Neuronal stem cell (in vitro differentiated cells): Measurements from ENCODE around the gene SORL1.

Source experiments
- DNase-seq: peaks from one replicate; pipeline ENCODE4 v3.0.0-alpha.2; 2013; ENCODE audit warnings: low spot score
- H2AFZ ChIP-seq: one replicate; pipeline ENCODE4 v1.6.1; 2013; ENCODE audit warnings: mild to moderate bottlenecking, low read length, inconsistent platforms
- H2AK5ac ChIP-seq: 2 replicates; pipeline ENCODE4 v1.6.1; 2013; ENCODE audit warnings: low read depth, mild to moderate bottlenecking, inconsistent platforms, low read length, moderate library complexity, mixed read lengths
- H2BK120ac ChIP-seq: 2 replicates; pipeline ENCODE4 v1.6.1; 2013; ENCODE audit warnings: low read depth, mild to moderate bottlenecking, inconsistent platforms, low read length, moderate library complexity, mixed read lengths
- H2BK12ac ChIP-seq: one replicate; pipeline ENCODE4 v1.6.1; 2013; ENCODE audit warnings: low read length, inconsistent platforms
- H2BK15ac ChIP-seq: 2 replicates; pipeline ENCODE4 v1.6.1; 2013; ENCODE audit warnings: mild to moderate bottlenecking, low read length, inconsistent platforms, mixed read lengths
- H2BK5ac ChIP-seq: one replicate; pipeline ENCODE4 v1.6.1; 2013; ENCODE audit warnings: inconsistent platforms, mild to moderate bottlenecking, low read length, moderate library complexity
- H3K14ac ChIP-seq: one replicate; pipeline ENCODE4 v1.6.1; 2013; ENCODE audit warnings: low read length, inconsistent platforms
- H3K18ac ChIP-seq: 2 replicates; pipeline ENCODE4 v1.6.1; 2013; ENCODE audit warnings: low read length, inconsistent platforms
- H3K23ac ChIP-seq: 2 replicates; pipeline ENCODE4 v1.6.1; 2013; ENCODE audit warnings: low read depth, mild to moderate bottlenecking, mixed read lengths, low read length, inconsistent platforms; ENCODE audit not compliant: poor library complexity
- H3K27ac ChIP-seq: replicated peaks from 3 replicates; pipeline ENCODE4 v1.5.1; 2013; ENCODE audit warnings: low read length, inconsistent platforms
- H3K27me3 ChIP-seq, 3 experiments: 2 replicates each; pipeline ENCODE4 v1.6.1; 2013; ENCODE audit warnings: low read length in 3 of 3, mild to moderate bottlenecking in 2 of 3, inconsistent platforms in 1 of 3, low read depth in 1 of 3, mixed read lengths in 1 of 3, moderate library complexity in 1 of 3; ENCODE audit not compliant: control insufficient read depth in 3 of 3, insufficient read depth in 3 of 3
- H3K36me3 ChIP-seq, 2 donors: replicated peaks in 1 of 2; 2 replicates each; pipeline ENCODE4 v1.6.1; 2013; ENCODE audit warnings: low read length in 2 of 2; ENCODE audit not compliant: control insufficient read depth in 2 of 2, insufficient read depth in 2 of 2
- H3K4ac ChIP-seq: 2 replicates; pipeline ENCODE4 v1.6.1; 2013; ENCODE audit warnings: inconsistent platforms, mild to moderate bottlenecking, low read length, moderate library complexity
- H3K4me1 ChIP-seq, 2 donors: 1 replicate in 1 of 2; 2 replicates in 1 of 2; pipeline ENCODE4 v1.6.1; 2013; ENCODE audit warnings: low read length in 2 of 2, low read depth in 1 of 2; ENCODE audit not compliant: control insufficient read depth in 2 of 2, insufficient read depth in 1 of 2
- H3K4me2 ChIP-seq: one replicate; pipeline ENCODE4 v1.6.1; 2013; ENCODE audit warnings: mild to moderate bottlenecking, low read length, inconsistent platforms; ENCODE audit not compliant: insufficient read depth, poor library complexity, severe bottlenecking
- H3K4me3 ChIP-seq, 2 donors: 2 replicates each; pipeline ENCODE4 v1.5.1; 2013; ENCODE audit warnings: low read length in 2 of 2, mild to moderate bottlenecking in 2 of 2, inconsistent platforms in 1 of 2, moderate library complexity in 1 of 2
- H3K79me1 ChIP-seq: one replicate; pipeline ENCODE4 v1.6.1; 2013; ENCODE audit warnings: low read depth, mild to moderate bottlenecking, inconsistent platforms, low read length, moderate library complexity
- H3K9ac ChIP-seq: one replicate; pipeline ENCODE4 v1.6.1; 2013; ENCODE audit warnings: mild to moderate bottlenecking, low read depth, low read length, inconsistent platforms; ENCODE audit not compliant: poor library complexity
- H3K9me3 ChIP-seq, 2 donors: replicated peaks in 1 of 2; 2 replicates each; pipeline versions ENCODE3 to v1.6.1; 2013; ENCODE audit warnings: low read length in 2 of 2, mild to moderate bottlenecking in 2 of 2, inconsistent platforms in 1 of 2, low read depth in 1 of 2, mixed read lengths in 1 of 2, moderate library complexity in 1 of 2; ENCODE audit not compliant: control insufficient read depth in 2 of 2, insufficient read depth in 1 of 2
- H4K8ac ChIP-seq: one replicate; pipeline ENCODE4 v1.6.1; 2013; ENCODE audit warnings: low read depth, mild to moderate bottlenecking, inconsistent platforms, low read length, moderate library complexity
- H4K91ac ChIP-seq: one replicate; pipeline ENCODE4 v1.6.1; 2013; ENCODE audit warnings: low read length, low read depth, mild to moderate bottlenecking, inconsistent platforms; ENCODE audit not compliant: poor library complexity
- WGBS, 2 donors: extraction: QIAGEN DNeasy Blood & Tissue Kit; methylation state at CpG; one replicate each; pipeline ENCODE4 v1.1.7; 2013; ENCODE audit warnings: missing lambda C conversion rate in 2 of 2, mixed read lengths in 1 of 2; ENCODE audit not compliant: insufficient read length in 2 of 2, insufficient replicate concordance in 1 of 2; ENCODE audit errors: extremely low coverage in 2 of 2; 5-methylcytosine and 5-hydroxymethylcytosine counted together

The SORL1 gene

GRCh38 chr11:121681550-121682268 lies 229.6 kb downstream of the SORL1 start:
- H2AFZ ChIP-seq = no peak overlapping the region

More at GRCh38 chr11:121681550-121682268, 229.6 kb downstream of the SORL1 start:
- no peaks in the 10 kb centered on the region for H3K36me3 ChIP-seq
- H3K4me2 ChIP-seq = no peak overlapping the region
- no peak overlapping the region for H3K4me3 ChIP-seq
- H3K23ac ChIP-seq = no peak overlapping the region
- H4K8ac ChIP-seq = no peak overlapping the region
- no CpG with 5 or more reads among the region's 1 CpG for WGBS, 2 donors
- no peak for DNase-seq
- no peak overlapping the region for H2BK5ac ChIP-seq
- no peaks in the 10 kb centered on the region for H3K27me3 ChIP-seq
- no peak overlapping the region for H2BK12ac ChIP-seq
- H3K4ac ChIP-seq = no peak overlapping the region
- H4K91ac ChIP-seq = no peak overlapping the region
- H2AK5ac ChIP-seq = no peak overlapping the region
- H2BK120ac ChIP-seq = no peak overlapping the region
- H3K18ac ChIP-seq = no peak overlapping the region
- no peaks in the 10 kb centered on the region for H3K9me3 ChIP-seq
- no peak overlapping the region for H2BK15ac ChIP-seq
- H3K9ac ChIP-seq = no peak overlapping the region
- no peaks in the 10 kb centered on the region for H3K4me1 ChIP-seq
- no peak overlapping the region for H3K14ac ChIP-seq
- H3K79me1 ChIP-seq = no peaks in the 10 kb centered on the region
- H3K27ac ChIP-seq = no peak overlapping the region
